ENCODE measurements around the gene INPP4B. TPM values are rescaled to one million over a fixed set of nuclear protein-coding genes. Genes with fewer than 3 reads are reported as not detected.

INPP4B gene
- total RNA-seq, 2 donors from 2014 or later, result 8.2 to 16.6 TPM

- H3K27ac ChIP-seq, result no peak overlapping the region
- 79 to 82% methylated on average over 4 of the region's 4 CpGs for WGBS, 2 donors
- H3K36me3 ChIP-seq (replicated peaks in 1 of 2; ENCODE audit: insufficient read depth in 1 of 2, low read depth in 2 of 2), result no peaks in the 10 kb centered on the region
- H3K9me3 ChIP-seq, result no peaks in the 10 kb centered on the region
- TF ChIP-seq POLR2A (IDR thresholded peaks at IDR 0.05) (no peak), CTCF (IDR thresholded peaks at IDR 0.05) (no peak)
- no peaks in the 10 kb centered on the region for H3K27me3 ChIP-seq
- intact Hi-C loops (cut with DNase I), result no loop called here
- DNase-seq (no peak), ATAC-seq (no peak)
- H3K4me1 ChIP-seq, result peaks cover 10% of the 10 kb centered on the region
- no peak overlapping the region for H3K4me3 ChIP-seq
These were observed 462.2 kb downstream of the INPP4B start for GRCh38 chr4:142383800-142384470.

- ATAC-seq (no peak), DNase-seq (no peak)
- H3K4me1 ChIP-seq, result peaks cover 16% of the 10 kb centered on the region
- H3K27ac ChIP-seq, result no peak overlapping the region
- H3K9me3 ChIP-seq, result no peaks in the 10 kb centered on the region
- H3K4me3 ChIP-seq, result no peak overlapping the region
- no peak for TF ChIP-seq POLR2A (IDR thresholded peaks at IDR 0.05)
- TF ChIP-seq CTCF (IDR thresholded peaks at IDR 0.05), result no peak
- no peaks in the 10 kb centered on the region for H3K36me3 ChIP-seq (replicated peaks in 1 of 2; ENCODE audit: insufficient read depth in 1 of 2, low read depth in 2 of 2)
- no peaks in the 10 kb centered on the region for H3K27me3 ChIP-seq
- intact Hi-C loops (cut with DNase I), result no loop called here
These were observed 462.7 kb downstream of the INPP4B start for GRCh38 chr4:142383354-142383753.

- Histone ChIP-seq H3K36me3 (replicated peaks in 1 of 2; ENCODE audit: insufficient read depth in 1 of 2, low read depth in 2 of 2) (no peaks in the 10 kb centered on the region), H3K9me3 (no peaks in the 10 kb centered on the region), H3K4me1 (peaks cover 31% of the 10 kb centered on the region), H3K27me3 (no peaks in the 10 kb centered on the region), H3K27ac (peak overlapping the region; percentile 22 to 69 (median 48)), H3K4me3 (no peak overlapping the region)
- TF ChIP-seq CTCF (IDR thresholded peaks at IDR 0.05), result no peak
- TF ChIP-seq POLR2A (IDR thresholded peaks at IDR 0.05), result no peak
- ATAC-seq, result no peak
- WGBS, 2 donors, result 78 to 84% methylated on average over 5 of the region's 5 CpGs
- intact Hi-C loops (cut with DNase I), result no loop called here
- no peak for DNase-seq
These were observed 466.0 kb downstream of the INPP4B start for GRCh38 chr4:142380052-142380602.

GRCh38 chr4:142379277-142380051, 466.6 kb downstream of the INPP4B start:
- intact Hi-C loops (cut with DNase I), result no loop called here
- H3K4me3 ChIP-seq, result no peak overlapping the region
- peak in 2 of 4 donors; percentile 24 to 25 for DNase-seq
- H3K27ac ChIP-seq, result peak overlapping the region; percentile 22 to 69 (median 48)
- TF ChIP-seq CTCF (IDR thresholded peaks at IDR 0.05) (no peak), POLR2A (IDR thresholded peaks at IDR 0.05) (no peak)
- H3K4me1 ChIP-seq, result peaks cover 34% of the 10 kb centered on the region
- peak; percentile 70 for ATAC-seq
- H3K36me3 ChIP-seq (replicated peaks in 1 of 2; ENCODE audit: insufficient read depth in 1 of 2, low read depth in 2 of 2), result no peaks in the 10 kb centered on the region
- 56 to 61% methylated on average over 4 of the region's 4 CpGs for WGBS, 2 donors
- H3K27me3 ChIP-seq, result no peaks in the 10 kb centered on the region
- no peaks in the 10 kb centered on the region for H3K9me3 ChIP-seq

Measured in body of pancreas (tissue), 4 donors.